NCI-H524 treated with DMSO at 0.1 percent for 48 hours (cell line): ENCODE results near the gene CADM1.

ENCODE experiments used
- DNase-seq: peaks from one replicate; lab custom pipeline; 2025; lab: John Stamatoyannopoulos, UW

Gene CADM1

DNA sequence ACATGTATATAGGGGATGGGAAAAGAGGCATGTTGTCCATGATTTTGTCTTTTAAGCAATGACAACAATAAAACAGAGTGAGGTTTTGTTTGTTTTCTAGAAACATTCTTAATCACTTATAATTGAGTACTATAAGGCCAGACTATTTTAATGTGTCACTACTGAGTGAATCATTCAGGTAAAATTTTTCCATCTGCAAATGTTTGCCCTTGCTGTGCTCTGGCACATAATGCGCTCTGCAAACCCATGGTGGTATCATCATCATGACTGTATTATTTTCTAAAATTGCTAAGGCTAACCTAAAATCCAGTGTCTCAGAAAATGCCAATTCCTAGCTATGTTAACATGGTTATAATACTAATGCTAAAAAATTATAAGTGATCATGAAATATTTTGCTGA, 261.2 kb downstream of the CADM1 start:
- no peak for DNase-seq

GRCh38 chr11:115241899-115242298, 262.3 kb downstream of the CADM1 start:
- DNase-seq: no peak

- no peak for DNase-seq
Measured at GRCh38 chr11:115238791-115239190, 265.4 kb downstream of the CADM1 start.

DNA sequence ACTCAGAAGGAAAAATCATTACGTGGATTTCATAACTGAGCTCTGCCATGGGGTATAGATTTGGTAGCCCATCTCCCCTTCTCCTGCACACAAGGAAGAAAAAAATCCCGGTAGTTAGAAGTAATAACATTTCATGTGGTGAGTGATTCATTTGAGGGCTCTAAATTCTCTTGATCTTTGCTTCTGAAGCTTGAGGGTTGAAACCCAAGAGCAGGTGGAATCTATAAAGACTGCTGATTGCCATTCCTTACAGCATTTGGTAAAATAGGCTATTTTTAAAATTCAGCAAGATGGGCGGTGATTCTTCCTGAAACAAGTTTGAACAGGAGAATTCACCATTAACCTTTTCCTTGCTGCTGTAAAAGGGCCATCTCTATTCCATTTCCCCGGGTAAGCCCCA, 266.1 kb downstream of the CADM1 start:
- DNase-seq: no peak

DNA sequence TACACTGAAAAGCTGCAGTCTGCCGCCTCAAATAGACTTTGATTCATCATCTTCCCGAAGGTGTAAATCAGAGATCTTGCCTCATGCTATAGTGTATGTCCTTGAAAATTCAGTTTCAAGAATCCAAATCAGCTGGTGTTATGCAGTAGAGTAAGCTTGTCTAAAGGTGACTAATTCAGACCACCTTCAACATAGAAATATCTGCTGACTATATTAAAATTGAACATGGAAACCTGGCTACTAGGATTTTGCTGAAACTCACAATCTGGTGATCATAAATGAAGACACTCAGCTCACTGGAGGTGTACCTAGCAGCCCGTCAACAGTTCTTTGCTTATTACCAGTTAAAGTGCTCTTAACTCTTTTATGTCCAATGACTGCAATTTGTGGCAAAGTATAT, 266.6 kb downstream of the CADM1 start:
- no peak for DNase-seq

GRCh38 chr11:115234794-115235193, 269.4 kb downstream of the CADM1 start:
- no peak for DNase-seq

DNA sequence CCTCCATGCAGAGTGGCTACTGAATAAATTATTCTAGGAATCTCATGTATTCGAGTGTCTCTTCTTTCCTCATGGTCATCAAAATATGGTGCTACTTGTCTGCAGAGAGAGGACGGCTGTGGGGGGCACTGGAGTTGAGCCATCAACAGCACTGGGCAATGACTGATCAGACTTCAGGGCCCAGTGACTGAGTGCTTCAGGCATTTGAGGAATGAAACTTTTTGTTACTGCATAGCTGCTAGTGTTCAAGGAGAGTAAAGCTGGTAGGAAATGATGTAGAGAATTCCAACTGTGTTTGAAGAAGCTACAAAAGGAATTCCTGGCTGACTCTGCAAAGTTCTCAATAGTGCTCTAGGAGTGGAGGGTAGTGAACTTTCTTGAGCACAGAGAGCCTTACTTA, 277.7 kb downstream of the CADM1 start:
- no peak for DNase-seq

- no peak for DNase-seq
Measured at GRCh38 chr11:115224551-115224950, 279.7 kb downstream of the CADM1 start.

- DNase-seq: no peak
Measured at GRCh38 chr11:115222863-115223530, 281.2 kb downstream of the CADM1 start.

DNA sequence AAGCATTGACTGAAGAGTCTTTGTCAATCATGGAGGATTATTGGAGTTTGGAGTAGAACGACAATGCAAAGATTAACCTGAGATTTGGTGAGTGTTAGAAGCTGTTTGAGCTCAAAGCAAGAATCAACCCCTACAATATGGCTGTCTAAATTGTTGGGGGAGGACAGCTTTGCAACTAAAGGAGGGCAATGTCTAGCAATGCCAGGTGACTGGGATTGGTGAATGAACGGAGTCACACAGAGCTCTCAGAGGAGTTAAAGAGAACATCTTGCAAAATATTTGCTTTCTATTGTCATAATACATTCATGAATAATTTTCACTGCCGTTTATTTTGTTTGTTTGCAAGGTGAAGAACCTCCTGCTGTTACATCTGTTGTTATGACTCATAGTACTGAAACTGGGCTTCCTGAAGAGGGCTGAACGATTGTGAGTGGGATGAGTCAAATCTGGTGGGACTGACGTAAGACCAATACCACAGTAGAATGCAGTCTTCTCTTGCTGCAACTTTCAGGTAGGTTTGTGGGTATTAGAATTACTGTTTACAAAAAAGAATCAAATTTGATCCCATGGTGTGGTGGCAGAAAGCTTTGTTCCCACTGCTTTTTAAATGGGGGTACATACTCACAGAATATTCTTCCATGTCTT, 281.9 kb downstream of the CADM1 start:
- DNase-seq: no peak

- DNase-seq: no peak
Measured at GRCh38 chr11:115221461-115222069, 282.6 kb downstream of the CADM1 start.

GRCh38 chr11:115220911-115221310, 283.3 kb downstream of the CADM1 start:
- no peak for DNase-seq

- no peak for DNase-seq
Measured at GRCh38 chr11:115220423-115220822, 283.8 kb downstream of the CADM1 start.

- no peak for DNase-seq
Measured at GRCh38 chr11:115219376-115219775, 284.8 kb downstream of the CADM1 start.

DNA sequence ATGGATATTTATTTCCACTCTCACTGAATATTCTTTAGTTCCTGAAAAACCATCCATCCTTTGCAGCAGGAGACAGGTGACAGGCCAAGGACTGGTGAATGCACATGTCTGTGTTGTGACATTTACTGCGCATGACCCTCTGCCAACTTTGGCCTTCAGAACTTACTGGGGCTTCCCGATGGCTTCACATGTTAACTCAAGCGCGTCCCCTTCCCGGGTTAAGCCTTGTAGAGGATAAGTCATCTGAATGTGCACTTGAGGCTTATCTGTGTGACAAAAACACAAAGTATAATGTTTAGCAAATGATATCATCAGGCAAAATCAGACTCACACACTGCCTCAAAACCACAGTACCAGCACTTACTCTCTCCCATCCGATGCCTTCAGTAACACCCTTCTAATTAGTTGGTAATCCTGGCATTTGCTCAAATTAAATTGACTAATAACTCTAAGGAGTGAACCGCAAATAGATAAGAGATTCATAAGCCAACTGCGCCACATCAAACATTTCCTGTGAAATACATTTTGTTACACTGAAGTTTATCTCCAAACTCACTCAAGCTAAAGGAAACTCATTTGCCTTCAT, 286.4 kb downstream of the CADM1 start:
- no peak for DNase-seq

- DNase-seq: no peak
Measured at GRCh38 chr11:115215694-115216617, 288.3 kb downstream of the CADM1 start.

- DNase-seq: no peak
Measured at GRCh38 chr11:115214644-115215234, 289.5 kb downstream of the CADM1 start.

- no peak for DNase-seq
Measured at GRCh38 chr11:115213007-115213406, 291.2 kb downstream of the CADM1 start.

DNA sequence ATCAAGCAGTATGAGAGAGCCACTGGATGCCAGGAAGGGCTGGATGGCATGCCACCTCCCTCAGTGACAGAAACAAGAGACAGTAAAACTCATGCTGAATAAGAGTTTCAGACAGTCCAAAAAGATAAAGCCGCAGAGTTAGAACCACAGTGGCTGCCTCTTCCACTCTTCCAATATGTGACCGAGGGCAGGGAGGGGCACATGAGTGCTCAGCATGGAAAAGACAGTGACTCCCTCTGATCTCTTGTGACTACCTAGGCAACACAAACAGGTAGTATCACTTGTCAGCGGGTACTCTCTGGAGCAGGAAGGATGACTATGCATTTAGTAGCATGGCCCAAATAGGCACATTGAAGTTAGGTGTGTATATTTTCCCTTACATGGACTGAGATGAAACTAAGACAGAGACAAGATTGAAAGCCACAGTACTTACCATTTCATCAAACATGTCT, 295.4 kb downstream of the CADM1 start:
- no peak for DNase-seq

- no peak for DNase-seq
Measured at GRCh38 chr11:115207916-115208315, 296.3 kb downstream of the CADM1 start.

GRCh38 chr11:115207166-115207591, 297.0 kb downstream of the CADM1 start:
- no peak for DNase-seq
